MM.1S (cell line): ENCODE results near the gene RNASE9.

ENCODE experiments used
- EZH2 ChIP-seq: fragments of 300-600 bp; sonication (generic); optimal IDR thresholded peaks from 2 replicates; pipeline ENCODE3; 2017; ENCODE audit warnings: low read depth, mild to moderate bottlenecking, antibody characterized with exemption, low read length, mixed read lengths
- EZH2phosphoT487 ChIP-seq: fragments of 300-600 bp; sonication (generic); IDR thresholded peaks from 2 replicates; pipeline ENCODE4 v1.6.1; 2018; ENCODE audit warnings: antibody characterized with exemption, low read length
- TF ChIP-seq, protein P1 (sequence below): fragments of 300-600 bp; sonication (generic); IDR thresholded peaks from 2 replicates; pipeline ENCODE4 v1.5.1; 2016; ENCODE audit warnings: antibody characterized with exemption, low read length, mixed read lengths

DNA sequence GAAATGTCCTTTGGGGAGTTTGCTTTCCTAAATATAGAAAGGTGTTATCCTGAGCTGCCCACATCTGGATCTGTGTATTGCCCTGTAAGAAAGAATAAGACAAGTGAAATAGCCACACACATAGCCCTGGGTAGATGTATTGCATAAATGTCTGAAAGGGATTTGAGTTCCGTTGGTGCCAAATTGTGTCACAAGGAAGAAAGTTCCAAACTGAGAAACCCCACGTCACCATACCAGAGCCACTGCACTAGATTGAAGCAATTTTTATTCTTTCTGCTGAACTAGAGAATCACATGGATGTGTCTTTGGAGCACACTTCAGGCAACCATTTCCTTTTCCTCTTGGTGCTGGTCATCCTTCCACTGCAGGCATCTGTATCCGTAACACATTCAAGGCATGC lies 5.0 kb downstream of the RNASE9 start:
- TF ChIP-seq EZH2 = no peak
- TF ChIP-seq, protein P1, sequence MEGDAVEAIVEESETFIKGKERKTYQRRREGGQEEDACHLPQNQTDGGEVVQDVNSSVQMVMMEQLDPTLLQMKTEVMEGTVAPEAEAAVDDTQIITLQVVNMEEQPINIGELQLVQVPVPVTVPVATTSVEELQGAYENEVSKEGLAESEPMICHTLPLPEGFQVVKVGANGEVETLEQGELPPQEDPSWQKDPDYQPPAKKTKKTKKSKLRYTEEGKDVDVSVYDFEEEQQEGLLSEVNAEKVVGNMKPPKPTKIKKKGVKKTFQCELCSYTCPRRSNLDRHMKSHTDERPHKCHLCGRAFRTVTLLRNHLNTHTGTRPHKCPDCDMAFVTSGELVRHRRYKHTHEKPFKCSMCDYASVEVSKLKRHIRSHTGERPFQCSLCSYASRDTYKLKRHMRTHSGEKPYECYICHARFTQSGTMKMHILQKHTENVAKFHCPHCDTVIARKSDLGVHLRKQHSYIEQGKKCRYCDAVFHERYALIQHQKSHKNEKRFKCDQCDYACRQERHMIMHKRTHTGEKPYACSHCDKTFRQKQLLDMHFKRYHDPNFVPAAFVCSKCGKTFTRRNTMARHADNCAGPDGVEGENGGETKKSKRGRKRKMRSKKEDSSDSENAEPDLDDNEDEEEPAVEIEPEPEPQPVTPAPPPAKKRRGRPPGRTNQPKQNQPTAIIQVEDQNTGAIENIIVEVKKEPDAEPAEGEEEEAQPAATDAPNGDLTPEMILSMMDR = no peak
- TF ChIP-seq EZH2phosphoT487 = no peak
